NK-92 treated with Interleukin-12 subunit alpha and Interleukin-12 subunit beta, amount 100 ng/mL, for 24 hours (cell line): ENCODE data around the gene DBNL.

ENCODE experiments used
- DNase-seq: peaks from one replicate; lab custom pipeline; 2025; lab: John Stamatoyannopoulos, UW

Gene DBNL

GRCh38 chr7:44043902-44044301 is 600 bp upstream of the DBNL start:
- no peak for DNase-seq

GRCh38 chr7:44045226-44046014 is 918 bp downstream of the DBNL start:
- DNase-seq = no peak

GRCh38 chr7:44046321-44047061 is 2.0 kb downstream of the DBNL start:
- no peak for DNase-seq

DNA sequence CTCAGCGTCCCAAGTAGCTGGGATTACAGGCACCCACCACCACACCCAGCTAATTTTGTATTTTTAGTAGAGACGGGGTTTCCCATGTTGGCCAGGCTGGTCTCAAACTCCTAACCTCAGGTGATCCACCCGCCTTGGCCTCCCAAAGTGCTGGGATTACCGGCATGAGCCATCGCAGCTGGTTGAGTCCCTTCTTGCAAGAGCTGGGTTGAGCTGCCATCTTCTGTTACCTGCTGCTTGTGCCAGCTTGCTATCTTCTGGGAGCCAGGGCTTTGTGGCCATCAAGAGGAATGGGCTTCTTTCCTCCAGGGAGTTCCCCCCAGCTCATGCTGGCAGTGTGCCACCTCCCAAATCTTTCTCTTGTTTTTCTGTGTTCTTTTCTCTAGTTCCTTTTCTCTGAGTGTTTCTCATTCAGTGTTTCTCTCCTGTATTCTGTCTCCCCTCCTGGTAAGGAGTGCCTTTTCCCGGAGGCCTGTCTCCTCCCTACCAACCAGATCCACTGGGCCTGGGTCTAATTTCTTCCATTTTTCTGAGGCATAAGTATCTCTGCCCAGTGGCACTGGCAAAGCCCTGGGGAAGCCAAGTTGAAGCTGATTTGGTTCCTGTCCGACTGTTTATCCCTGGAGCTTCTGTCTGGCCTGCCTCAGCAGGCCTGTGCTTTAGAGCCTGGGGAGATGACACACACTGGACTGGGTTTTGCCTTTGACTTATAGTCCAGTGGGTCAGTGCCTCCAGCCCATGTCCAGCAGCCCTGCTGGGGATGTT is 3.7 kb downstream of the DBNL start:
- DNase-seq = no peak

GRCh38 chr7:44050121-44050914 is 5.8 kb downstream of the DBNL start:
- DNase-seq = no peak

GRCh38 chr7:44050915-44051560 is 6.5 kb downstream of the DBNL start:
- no peak for DNase-seq

- no peak for DNase-seq
Observed at GRCh38 chr7:44051611-44052220, 7.2 kb downstream of the DBNL start.

GRCh38 chr7:44052771-44053365 is 8.4 kb downstream of the DBNL start:
- no peak for DNase-seq

- DNase-seq = no peak
Observed at GRCh38 chr7:44056681-44057080, 12.2 kb downstream of the DBNL start.

DNA sequence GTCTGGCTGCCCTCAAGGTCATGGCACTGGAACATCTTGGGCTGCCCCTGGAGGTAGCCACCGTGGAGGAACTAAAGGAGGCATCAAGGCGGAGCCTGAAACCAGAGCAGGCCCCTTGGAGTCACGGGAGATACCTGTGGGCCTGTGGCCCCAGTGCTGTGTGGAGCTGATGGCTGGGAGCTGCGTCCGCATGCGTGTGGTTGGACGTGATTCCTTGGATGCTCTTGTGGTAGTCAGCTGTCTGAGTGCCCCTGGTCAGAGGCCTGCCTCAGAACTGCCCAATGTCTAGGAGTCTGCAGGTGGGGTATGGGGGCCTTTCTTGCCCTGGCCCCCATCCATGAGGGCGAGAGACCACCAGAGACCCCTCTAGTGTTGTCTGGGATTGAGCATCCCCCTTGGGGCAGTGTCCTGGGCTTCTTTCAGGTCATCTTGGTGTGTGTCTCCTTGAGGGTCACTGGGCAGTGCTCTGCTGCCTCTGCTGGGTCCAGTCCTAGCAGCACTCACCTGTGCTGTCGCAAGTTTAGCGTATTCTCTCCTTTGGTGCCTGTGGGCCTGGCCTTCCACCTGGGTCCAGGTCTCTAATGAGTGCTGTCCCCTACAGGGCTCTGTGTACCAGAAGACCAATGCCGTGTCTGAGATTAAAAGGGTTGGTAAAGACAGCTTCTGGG is 12.8 kb downstream of the DBNL start:
- DNase-seq = no peak

GRCh38 chr7:44057849-44058758 is 13.6 kb downstream of the DBNL start:
- DNase-seq = no peak

DNA sequence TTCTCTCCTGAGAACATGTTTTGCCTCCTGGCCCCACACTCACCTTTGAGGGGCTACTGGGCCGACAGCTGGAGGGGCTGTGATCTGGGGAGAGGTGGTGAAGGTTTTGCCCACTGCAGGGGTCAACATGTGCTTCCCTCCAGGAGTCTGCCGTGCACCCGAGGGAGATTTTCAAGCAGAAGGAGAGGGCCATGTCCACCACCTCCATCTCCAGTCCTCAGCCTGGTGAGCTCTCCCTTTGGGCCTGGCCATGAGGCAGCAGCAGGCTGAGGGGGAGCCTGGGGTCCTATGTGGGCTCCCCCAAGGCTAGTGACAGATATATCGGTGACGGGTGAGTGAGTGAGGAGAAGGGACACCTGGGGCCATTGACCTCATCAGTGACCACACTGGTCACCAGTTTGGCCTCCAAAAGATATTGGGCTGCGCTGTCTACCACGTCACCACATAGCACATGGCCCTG is 14.3 kb downstream of the DBNL start:
- DNase-seq = no peak

DNA sequence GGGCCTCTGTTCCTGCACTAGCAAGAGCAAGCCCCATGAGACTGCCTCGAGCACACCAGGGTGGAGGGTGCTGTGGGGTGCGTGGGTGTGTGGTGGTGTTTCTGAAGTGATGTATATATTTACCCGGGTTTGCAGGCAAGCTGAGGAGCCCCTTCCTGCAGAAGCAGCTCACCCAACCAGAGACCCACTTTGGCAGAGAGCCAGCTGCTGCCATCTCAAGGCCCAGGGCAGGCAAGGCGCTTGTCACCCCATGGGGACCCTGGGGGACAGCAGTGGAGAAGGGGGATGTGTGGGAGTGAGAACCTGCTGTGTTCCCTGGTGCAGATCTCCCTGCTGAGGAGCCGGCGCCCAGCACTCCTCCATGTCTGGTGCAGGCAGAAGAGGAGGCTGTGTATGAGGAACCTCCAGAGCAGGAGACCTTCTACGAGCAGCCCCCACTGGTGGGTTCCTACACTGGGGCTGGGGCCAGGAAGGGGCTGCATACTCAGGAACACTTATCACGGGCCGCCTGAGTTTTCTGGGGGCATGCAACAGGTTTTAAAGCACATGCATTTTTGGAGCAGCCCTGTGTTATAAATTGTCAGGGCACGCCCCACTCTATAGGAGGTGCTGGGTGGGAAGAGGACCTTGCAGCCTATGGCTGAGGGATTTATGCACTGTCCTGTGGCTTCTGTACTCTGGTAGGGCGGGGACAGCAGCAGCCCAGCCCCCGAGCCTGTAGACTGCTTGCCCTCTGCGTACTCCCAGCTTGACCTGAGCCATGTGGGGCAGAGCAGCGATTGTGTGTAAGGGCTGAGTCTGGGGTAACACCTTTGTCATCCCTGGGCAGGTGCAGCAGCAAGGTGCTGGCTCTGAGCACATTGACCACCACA is 15.0 kb downstream of the DBNL start:
- DNase-seq = no peak

DNA sequence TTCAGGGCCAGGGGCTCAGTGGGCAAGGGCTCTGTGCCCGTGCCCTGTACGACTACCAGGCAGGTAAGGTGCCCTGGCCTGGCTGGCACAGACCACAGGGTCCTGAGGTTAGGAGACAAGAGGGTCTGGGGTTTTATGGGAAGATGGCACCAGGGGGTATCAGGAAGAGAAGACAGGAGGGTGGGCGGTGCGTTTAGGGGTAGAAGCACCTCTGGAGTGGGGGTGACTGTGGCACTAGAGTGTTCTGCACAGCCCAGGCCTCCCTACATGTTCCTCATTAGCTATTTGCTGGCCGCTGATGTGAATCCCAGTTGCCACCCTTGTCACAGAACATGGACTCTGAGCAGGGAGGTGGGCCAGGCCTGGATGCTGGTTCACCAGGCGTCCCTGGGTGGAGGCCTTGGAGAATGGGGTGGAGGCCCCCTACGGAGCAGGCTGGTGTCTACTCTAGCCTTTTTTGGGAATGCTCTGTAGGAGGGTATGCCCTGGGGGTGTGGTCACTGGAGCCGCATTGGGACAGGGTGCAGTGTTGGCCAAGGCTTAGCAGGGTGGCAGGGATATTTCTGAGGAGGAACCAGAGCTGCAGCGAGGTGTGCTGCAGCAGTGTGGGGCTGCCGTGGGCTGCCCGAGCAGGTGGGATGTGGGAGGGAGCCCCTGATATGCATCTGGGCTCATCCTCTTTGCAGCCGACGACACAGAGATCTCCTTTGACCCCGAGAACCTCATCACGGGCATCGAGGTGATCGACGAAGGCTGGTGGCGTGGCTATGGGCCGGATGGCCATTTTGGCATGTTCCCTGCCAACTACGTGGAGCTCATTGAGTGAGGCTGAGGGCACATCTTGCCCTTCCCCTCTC is 15.8 kb downstream of the DBNL start:
- DNase-seq = no peak

- no peak for DNase-seq
Observed at GRCh38 chr7:44060948-44061644, 16.6 kb downstream of the DBNL start.

DNA sequence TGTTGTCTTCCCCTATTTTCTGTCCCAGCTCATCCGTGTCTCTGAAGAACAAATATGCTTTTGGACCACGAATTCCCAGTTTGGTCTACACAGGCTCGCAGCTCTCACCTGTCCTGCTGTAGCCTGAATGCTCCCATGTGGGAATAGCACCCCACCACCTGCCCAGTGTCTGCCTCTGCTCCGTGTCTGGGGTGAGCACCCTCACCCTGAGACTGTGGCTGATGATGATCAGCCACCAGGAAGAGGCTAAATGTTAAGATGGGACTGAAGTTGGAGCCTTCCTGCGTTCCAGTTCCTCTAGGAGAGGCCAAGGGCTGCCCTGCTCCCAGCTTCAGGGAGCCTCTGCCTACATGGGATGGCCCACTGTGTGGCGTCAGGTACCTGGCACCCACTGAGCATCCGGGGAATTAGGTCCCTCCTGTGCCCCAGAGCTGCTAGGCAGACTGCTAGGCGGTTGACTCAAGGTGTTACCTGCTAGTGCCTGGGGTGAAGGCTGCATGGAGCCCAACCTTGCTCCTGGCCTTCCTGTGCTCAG is 17.2 kb downstream of the DBNL start:
- no peak for DNase-seq
